Liver (tissue), 5 donors: Measurements from ENCODE around the gene NPIPB9. TPM values are rescaled to one million over a fixed set of nuclear protein-coding genes. Genes with fewer than 3 reads are reported as not detected.

Source experiments
- polyA plus RNA-seq, 2 donors: library from polyadenylated mRNA; stranded (reverse) in 1 of 2; unstranded in 1 of 2; fragments of 200-250 nt in 1 of 2; fragments of >200 nt in 1 of 2; fragmentation: Nextera tagmentation in 1 of 2; extraction: Ambion mirVana in 1 of 2; gene quantifications; one replicate each; pipeline versions ENCODE4 v1.2.1 to v1.2.3, GENCODE V29; 2013 to 2015
- small RNA-seq: library from RNA; depleted of rRNA; stranded (forward); fragments of <200 nt; gene quantifications from one replicate; pipeline ENCODE3, GENCODE V24; 2014
- total RNA-seq, 2 donors: library from RNA; depleted of rRNA; stranded (reverse); fragments of >200 nt; gene quantifications; one replicate each; pipeline ENCODE4 v1.2.3, GENCODE V29; 2014
- donor health status: healthy.
- donor health status: healthy.
- donor health status: healthy.

NPIPB9 gene
- total and polyA plus RNA-seq, 4 donors: 0.06 to 7.0 (median 0.91) TPM

Small RNA genes lying within 50 kb of the gene (small RNA-seq; reads per million reads assigned to genes)
- gene MIR6862-2: not detected

Other genes with a start within 250 kb of the NPIPB9 start
- 1 to 10 TPM in 1 of 2 donors, under 1 TPM in 1; 0.33 to 2.5 TPM for gene IL27, start 245.0 kb upstream of the NPIPB9 start, total RNA-seq
- 1 to 10 TPM; 2.2 to 4.1 TPM for gene IL27, start 245.0 kb upstream of the NPIPB9 start, polyA plus RNA-seq
- gene NUPR1, start 212.8 kb upstream of the NPIPB9 start, total RNA-seq: 10 to 100 TPM; 10.9 to 16.1 TPM
- 100 to 1,000 TPM; 109 to 305 TPM for gene NUPR1, start 212.8 kb upstream of the NPIPB9 start, polyA plus RNA-seq
- 10 to 100 TPM in 1 of 2 donors, 1 to 10 TPM in 1; 6.5 to 11.5 TPM for gene SGF29, start 197.9 kb upstream of the NPIPB9 start, total RNA-seq
- 10 to 100 TPM in 1 of 2 donors, 1 to 10 TPM in 1; 9.4 to 18.1 TPM for gene SGF29, start 197.9 kb upstream of the NPIPB9 start, polyA plus RNA-seq
- gene SULT1A2, start 154.7 kb upstream of the NPIPB9 start, total RNA-seq: 10 to 100 TPM in 1 of 2 donors, 1 to 10 TPM in 1; 1.6 to 19.2 TPM
- gene SULT1A2, start 154.7 kb upstream of the NPIPB9 start, polyA plus RNA-seq: 10 to 100 TPM; 10.6 to 29.4 TPM
- 10 to 100 TPM; 25.3 to 94.5 TPM for gene SULT1A1, start 141.7 kb upstream of the NPIPB9 start, total RNA-seq
- 100 to 1,000 TPM; 110 to 143 TPM for gene SULT1A1, start 141.7 kb upstream of the NPIPB9 start, polyA plus RNA-seq
- under 1 TPM in 1 of 2 donors, not detected in 1; 0.08 TPM for gene NPIPB8, start 113.7 kb upstream of the NPIPB9 start, total RNA-seq
- under 1 TPM in 1 of 2 donors, not detected in 1; 0.53 TPM for gene NPIPB8, start 113.7 kb upstream of the NPIPB9 start, polyA plus RNA-seq
- 100 to 1,000 TPM; 114 to 117 TPM for gene EIF3C, start 40.3 kb upstream of the NPIPB9 start, total RNA-seq
- gene EIF3C, start 40.3 kb upstream of the NPIPB9 start, polyA plus RNA-seq: 100 to 1,000 TPM; 212 TPM
- 10 to 100 TPM; 37.0 to 40.7 TPM for gene ATXN2L, start 71.2 kb downstream of the NPIPB9 start, total RNA-seq
- 10 to 100 TPM; 23.1 to 28.7 TPM for gene ATXN2L, start 71.2 kb downstream of the NPIPB9 start, polyA plus RNA-seq
- 10 to 100 TPM; 90.4 to 96.0 TPM for gene TUFM, start 94.6 kb downstream of the NPIPB9 start, total RNA-seq
- gene TUFM, start 94.6 kb downstream of the NPIPB9 start, polyA plus RNA-seq: 100 to 1,000 TPM; 177 to 191 TPM
- 10 to 100 TPM in 1 of 2 donors, 1 to 10 TPM in 1; 8.3 to 10.5 TPM for gene SH2B1, start 112.1 kb downstream of the NPIPB9 start, total RNA-seq
- gene SH2B1, start 112.1 kb downstream of the NPIPB9 start, polyA plus RNA-seq: 10 to 100 TPM in 1 of 2 donors, 1 to 10 TPM in 1; 4.9 to 13.0 TPM
- gene ATP2A1, start 126.7 kb downstream of the NPIPB9 start, total RNA-seq: under 1 TPM; 0.09 to 0.17 TPM
- under 1 TPM; 0.07 to 0.23 TPM for gene ATP2A1, start 126.7 kb downstream of the NPIPB9 start, polyA plus RNA-seq
- gene RABEP2, start 173.5 kb downstream of the NPIPB9 start, total RNA-seq: 10 to 100 TPM in 1 of 2 donors, 1 to 10 TPM in 1; 7.5 to 16.1 TPM
- 1 to 10 TPM; 3.0 to 9.1 TPM for gene RABEP2, start 173.5 kb downstream of the NPIPB9 start, polyA plus RNA-seq
- 1 to 10 TPM in 1 of 2 donors, under 1 TPM in 1; 0.17 to 1.2 TPM for gene CD19, start 180.2 kb downstream of the NPIPB9 start, total RNA-seq
- gene CD19, start 180.2 kb downstream of the NPIPB9 start, polyA plus RNA-seq: under 1 TPM; 0.08 to 0.82 TPM
- gene NFATC2IP, start 199.2 kb downstream of the NPIPB9 start, total RNA-seq: 10 to 100 TPM; 16.7 to 17.6 TPM
- 1 to 10 TPM; 5.8 to 7.1 TPM for gene NFATC2IP, start 199.2 kb downstream of the NPIPB9 start, polyA plus RNA-seq
- 10 to 100 TPM; 11.5 to 19.1 TPM for gene SPNS1, start 223.0 kb downstream of the NPIPB9 start, total RNA-seq
- gene SPNS1, start 223.0 kb downstream of the NPIPB9 start, polyA plus RNA-seq: 10 to 100 TPM; 12.2 to 20.5 TPM
- 1 to 10 TPM; 1.3 to 2.3 TPM for gene LAT, start 233.3 kb downstream of the NPIPB9 start, total RNA-seq
- gene LAT, start 233.3 kb downstream of the NPIPB9 start, polyA plus RNA-seq: 1 to 10 TPM; 1.5 to 1.8 TPM